ENCODE results near the gene TIMP2.
"Not testable (repeated sequence)": the region's sequence is repeated elsewhere in the genome, so short reads cannot be mapped to it uniquely, and the experiment has no call there.

The TIMP2 gene, protein sequence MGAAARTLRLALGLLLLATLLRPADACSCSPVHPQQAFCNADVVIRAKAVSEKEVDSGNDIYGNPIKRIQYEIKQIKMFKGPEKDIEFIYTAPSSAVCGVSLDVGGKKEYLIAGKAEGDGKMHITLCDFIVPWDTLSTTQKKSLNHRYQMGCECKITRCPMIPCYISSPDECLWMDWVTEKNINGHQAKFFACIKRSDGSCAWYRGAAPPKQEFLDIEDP

DNA sequence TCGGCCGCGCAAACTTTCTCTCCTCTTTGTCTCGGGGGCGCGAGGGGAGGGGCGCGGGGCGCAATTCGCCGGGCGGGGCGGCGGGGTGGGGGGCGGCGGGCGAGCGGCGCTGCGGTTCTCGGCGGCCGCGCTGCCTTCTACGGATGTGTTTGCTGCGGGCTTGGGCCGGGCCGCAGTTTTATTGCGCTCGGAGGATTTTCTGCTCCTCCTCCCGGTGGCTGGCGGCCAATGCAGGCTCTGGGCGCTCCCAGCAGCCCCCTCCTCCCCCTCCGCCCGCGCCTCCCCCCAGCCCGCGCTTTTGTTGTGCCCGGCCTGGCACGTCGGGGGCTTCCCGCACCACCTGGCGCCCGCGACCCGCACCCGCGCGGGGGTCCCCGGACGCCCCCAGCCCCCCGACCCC, at the start of gene TIMP2:
Gene TIMP2, minus strand, starts transcription at position 154 of the 400 bp plus-strand sequence. CDS start 299 bp downstream, outside the sequence.
- peak; percentile 62 for DNase-seq (ENCODE audit: low spot score)

DNA sequence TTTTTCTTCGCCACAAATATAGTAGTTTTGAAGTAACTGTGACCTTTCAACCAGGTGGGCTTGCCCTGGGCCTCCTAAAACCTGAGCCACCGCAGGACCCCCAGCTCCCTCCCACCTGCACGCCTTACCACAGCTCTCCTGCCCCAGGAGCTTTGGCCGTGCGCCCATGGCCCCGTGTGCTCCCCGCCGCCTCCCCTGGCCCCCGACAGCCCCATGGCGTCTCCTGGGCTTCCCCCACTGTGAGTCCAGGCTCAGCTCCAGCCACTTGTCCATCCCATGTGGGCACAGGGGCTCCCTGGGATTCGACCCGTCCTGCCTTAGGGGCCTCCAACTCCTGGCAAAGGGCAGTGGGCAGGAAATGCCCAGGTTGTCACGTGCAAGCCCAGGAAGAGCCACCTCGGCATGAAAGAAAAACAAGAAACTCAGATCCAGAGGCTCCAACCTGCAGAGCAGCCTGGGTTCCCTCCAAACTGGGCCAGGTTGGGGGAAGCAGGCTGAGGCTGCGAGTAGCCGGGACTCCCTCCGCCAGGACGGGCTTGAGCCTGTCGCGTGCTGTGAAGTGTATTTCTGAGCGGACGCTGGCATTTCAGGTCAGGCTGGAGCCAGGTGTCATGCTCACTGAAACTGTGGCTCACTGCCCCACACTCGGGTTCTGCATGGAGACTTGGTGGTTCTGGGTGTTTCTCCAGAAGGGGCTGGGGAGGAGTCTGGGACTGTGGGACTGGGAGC, 48.8 kb upstream of the TIMP2 start:
- peak; percentile 49 for DNase-seq (ENCODE audit: low spot score)

DNA sequence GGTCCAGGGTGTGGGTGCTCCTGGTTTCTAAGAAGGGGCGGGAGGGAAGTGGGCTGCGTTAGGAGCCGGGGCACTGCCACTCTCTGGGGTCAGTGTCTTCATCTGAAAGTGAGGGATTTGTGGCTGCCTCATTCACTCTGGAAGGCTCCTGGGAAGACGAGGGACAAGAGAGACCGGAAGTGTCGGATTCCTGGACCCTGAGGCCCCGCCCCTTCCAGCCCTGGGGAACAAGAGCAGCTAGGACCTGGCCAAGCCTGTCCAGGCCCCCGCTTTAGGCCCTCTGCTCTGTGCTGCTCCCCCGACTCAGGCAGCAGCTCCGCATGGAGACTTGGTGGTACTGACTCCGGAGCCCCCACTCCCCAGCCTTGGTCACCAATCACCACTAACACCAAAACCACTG, 48.0 kb upstream of the TIMP2 start:
- no peak for DNase-seq (ENCODE audit: low spot score)

DNA sequence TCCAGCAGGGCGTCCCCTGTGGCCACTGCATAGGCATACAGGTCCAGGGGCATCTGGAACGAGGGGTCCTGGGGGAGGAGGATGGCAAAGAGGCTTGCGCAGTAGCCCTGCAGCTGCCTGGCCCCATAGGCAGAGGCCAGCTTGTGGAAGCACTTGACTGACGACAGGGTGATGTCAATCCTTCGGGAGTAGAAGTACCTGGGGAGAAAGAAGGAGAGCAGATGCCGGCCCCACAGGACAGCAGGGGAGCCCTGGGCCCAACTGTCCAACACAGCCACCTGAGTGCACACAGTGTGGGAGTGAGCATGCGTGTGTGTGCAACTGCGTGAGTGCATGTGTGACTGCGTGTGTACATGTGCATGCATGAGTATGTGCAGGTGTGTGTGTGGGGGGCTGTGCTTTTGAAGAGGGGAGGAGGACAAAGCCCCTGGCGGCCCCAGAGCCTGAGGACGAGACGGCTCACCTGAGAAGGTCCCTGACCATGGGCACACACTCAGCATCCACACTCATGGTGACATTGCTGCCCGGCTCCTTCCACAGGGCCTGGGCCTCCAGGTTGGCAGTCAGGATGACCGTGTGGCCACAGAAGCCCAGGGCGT, 47.4 kb upstream of the TIMP2 start:
- no peak for DNase-seq (ENCODE audit: low spot score)

DNA sequence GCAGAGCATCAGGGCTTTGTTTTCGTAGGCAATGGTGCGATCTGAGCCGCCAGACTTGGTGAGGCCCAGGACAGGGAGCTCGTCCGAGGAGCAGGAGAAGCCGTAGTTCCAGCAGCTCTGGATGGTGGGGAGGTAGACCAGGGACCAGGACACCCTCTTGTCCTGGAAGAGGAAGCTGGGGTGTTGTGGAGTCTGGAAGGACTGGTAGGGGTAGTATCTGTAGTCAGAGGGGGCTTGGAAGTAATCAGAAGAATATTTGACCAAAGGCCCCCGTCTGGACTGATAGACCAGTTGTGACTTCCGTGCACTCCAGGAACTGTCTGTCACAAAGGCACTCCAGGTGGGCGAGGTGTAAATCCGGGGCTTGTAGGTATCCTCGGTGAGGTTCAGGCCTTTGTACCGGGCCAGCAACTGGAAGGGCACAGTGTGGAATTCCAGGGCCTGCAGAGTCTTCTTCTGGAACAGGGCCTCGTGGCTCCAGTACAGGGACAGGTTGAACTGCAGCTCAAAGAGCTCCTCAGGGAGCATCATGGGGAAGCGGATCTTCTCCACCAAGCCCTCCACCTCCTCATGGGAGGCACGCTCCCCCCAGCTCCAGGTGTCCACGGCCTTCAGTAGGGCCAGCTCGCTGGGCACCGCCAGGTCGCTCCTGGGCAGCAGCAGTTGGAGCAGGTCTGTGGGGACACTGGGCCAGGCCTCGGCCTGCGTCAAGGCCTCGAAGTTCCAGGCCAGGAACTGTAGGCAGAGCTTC, 46.7 kb upstream of the TIMP2 start:
- no peak for DNase-seq (ENCODE audit: low spot score)

DNA sequence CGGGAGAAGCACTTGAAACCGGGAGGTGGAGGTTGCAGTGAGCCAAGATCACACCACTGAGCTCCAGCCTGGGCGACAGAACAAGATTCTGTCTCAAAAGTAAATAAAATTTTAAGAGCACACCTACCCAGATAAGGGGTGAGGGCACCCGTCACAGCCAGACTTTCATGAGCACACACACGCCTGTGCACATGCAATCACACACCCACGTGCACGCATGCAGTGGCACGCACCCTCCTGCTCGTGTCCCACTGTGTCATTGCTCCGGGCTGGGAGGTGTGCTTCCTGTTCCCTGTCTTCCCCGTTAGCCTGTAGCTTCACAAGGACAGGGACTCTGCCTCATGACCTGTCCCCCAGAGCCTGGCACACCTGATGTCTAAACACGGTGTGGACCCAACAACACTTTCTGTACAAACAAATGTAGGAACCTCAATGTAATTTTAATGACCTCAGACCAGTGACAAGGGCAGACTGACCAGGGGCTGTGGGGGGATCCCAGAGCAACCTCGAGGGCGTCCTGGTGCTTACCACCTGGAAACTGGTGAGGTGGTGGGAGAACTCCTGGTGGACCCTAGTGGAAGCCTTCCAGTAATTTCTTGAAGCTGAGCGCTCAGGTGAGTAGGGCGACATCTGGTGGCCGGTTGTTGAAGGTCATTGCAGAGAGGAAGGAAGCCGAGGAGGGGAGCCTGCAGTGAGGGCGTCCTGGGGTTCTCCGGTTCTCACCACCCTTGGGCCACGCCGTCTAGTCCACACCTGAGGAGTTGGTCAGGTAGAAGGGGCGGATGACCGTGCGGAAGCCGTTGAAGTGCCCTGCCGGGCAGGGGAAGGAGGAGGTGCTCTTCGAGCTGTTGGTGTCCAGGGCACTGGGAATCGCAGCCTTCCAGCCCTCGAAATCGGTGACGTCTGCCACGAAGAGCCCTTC, 45.9 kb upstream of the TIMP2 start:
- DNase-seq (ENCODE audit: low spot score): peak; percentile 87

DNA sequence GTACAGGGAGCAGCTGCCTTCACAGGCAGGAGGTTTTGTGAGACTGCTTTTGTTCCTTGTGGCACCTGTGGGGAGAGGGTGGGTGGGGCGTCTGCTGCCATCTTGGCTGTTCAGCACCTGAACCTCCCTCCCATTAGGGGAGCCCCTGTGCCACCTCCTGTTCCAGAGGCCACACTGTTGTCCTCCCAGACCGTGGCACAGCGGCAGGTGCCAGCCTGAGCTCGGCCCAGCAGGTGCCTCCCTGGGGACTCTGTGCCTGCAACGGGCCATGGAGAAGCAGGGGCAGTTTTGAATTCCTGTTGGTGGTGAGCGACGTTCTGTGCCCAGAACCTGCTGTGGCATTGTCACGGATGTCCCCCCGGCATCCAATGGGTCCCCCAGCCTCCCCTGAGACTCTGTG, 44.7 kb upstream of the TIMP2 start:
- DNase-seq (ENCODE audit: low spot score): no peak

DNA sequence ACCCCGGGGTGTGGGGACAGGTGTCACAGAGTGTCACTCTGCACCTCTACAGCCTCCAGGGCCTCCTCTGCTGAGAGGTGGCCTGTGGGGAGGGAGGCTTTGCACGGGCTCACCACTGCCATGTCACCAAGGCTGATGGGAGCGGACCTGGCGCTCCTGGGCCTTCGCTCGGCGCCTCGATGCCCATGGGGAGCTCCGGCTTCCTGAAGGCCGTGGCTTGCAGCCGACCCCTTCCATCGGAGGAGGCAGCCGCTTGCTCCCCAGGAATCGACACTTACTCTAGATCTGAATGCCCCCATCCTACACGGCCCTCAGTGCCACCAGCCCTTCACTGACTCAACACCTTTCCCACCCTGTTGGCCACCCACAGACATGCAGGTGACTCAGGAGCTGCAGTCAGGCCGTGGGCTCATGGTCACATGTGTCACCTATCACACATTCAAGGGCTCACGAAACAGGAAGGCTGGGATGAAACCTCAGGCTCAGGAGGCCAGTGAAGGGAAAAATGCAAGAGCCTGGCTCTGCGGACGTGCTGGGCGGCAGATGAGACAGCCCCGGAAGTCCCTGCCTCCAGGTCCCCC, 42.7 kb upstream of the TIMP2 start:
- DNase-seq (ENCODE audit: low spot score): no peak

DNA sequence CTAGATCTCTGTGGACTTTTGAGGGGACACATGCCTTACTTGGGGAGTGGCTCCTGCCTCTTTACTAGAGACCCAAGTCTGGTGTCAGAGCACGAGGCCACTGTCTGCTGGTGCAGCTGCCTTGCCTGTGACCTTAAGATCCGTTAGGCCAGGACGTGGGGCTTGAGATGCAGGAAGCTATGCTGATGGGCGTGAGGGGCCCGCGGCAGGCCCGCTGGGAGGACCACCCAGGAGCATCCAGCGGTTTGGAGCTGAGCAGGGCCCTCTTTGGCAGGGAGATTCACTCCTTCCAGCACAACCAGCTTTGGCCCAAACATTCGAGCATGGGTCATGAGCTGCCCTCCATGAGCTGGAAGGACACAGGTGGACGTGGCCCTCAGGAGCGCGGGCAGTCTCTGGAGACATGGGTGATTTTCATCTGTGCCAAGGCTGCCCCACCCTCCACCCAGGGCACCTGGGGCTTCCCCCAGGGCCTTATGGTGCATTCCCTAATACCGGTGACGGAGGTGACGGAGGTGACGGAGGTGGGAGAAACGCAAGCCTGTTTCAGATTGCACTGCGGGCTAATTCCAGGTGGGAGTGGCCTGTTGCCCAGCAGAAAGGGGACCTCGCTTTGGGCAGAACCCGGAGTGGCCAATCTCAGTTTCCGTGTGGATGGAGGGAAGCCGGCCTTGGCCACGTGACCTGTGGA, 41.9 kb upstream of the TIMP2 start:
- DNase-seq (ENCODE audit: low spot score): no peak

DNA sequence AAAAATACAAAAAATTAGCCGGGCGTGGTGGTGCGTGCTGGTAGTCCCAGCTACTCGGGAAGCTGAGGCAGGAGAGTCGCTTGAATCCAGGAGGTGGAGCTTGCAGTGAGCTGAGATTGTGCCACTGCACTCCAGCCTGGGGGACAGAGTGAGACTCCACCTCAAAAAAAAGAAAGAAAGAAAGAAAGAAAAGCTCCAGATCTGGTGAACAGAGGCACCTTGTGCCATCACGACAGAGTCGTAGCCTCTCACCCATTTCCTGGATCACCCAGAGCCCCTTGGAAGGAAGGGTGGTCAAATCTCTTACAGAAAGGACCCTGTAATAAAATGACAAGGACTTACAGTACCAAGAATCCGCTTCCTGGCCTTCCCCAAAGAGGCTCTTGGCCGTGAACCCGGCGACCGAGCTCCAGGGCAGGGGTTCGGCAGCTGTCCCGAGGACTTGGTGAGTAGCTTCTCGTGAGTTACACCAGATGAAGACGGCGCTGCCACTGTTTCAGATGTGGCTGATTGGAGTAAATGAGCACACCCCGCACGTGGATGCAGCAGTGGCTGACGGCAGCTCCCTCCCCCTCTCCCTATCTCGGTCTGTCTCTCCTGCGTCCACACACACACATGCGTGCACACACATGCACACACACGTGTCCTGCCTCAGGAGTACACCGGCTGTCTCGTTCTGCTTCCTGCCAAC, 41.1 kb upstream of the TIMP2 start:
- no peak for DNase-seq (ENCODE audit: low spot score)

DNA sequence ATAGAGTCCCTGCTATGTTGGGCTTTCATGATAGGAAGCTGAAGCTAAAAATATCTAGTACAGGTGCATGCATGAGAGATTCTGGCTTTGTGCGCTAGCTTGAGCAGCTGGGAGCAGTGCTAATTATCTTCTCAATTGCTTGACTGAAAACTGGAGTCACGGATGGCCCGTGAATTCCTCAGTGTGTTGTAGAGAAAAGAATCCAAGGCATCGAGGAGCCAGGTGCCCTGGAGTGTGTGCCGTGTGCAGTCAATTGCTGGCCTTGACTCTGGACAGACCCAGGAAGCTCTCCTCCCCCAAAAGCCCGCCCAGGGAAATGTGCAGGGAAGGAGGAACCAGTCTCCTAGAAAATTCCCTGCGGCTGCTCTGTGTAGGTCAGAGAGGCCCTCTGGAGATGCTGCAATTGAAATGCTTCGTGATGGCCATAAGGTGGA, 40.3 kb upstream of the TIMP2 start:
- DNase-seq (ENCODE audit: low spot score): peak; percentile 70

DNA sequence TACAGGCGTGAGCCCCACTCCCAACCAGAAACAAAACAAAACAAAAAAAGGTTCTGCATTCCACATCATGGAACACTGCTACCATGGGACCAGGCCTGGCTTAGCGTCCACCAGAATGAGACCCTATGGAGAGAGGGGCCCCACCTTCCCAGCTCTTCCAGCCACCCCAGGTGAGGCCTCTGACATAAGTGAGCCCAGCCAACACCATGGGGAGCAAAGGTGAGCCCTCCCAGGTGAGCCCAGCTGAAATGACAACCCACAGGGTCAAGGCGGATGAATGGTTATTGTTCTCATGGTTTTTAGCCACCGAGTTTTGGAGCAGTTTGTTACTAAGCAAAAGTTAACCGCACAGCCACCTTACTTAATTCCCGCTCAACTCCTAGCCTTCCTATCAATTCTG, 38.2 kb upstream of the TIMP2 start:
- no peak for DNase-seq (ENCODE audit: low spot score)

DNA sequence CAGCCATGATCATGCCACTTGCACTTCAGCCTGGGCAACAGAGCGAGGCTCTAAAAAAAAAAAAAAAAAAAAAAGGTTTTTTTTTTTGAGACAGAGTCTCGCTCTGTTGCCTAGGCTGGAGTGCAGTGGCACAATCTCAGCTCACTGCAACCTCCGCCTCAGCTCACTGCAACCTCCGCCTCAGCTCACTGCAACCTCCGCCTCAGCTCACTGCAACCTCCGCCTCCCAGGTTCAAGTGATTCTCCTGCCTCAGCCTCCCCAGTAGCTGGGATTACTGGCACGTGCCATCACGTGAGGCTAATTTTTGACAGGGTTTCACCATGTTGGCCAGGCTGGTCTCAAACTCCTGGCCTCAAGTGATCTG, 37.8 kb upstream of the TIMP2 start:
- DNase-seq (ENCODE audit: low spot score): not testable (repeated sequence)

DNA sequence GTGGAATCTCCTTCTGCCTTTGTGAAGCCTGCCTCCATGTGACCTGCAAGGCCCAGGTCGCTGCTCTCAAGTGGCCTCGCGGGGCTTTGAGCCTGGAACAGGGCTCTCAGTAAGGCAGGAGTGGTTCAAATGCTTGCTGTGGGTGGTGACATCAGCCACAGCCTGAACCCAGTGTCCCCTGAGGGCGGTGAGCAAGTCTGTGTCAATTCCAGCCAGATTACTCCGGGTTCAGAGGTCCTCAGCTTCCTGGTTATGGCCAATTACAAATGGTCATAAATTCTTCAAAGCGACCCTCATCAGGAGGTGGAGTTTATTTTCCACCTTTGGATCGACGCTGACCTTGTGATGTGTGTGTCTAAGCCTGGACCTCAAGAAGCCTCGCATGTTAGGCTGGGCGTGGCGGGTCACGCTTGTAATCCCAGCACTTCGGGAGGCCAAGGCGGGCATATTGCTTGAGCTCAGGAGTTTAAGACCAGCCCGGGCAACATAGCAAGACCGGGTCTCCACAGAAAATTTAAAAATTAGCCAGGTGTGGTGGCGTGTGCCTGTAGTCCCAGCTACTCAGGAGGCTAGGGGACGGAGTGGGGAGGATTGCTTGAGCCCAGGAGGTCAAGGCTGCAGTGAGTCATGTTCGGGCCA, 37.3 kb upstream of the TIMP2 start:
- DNase-seq (ENCODE audit: low spot score): no peak

DNA sequence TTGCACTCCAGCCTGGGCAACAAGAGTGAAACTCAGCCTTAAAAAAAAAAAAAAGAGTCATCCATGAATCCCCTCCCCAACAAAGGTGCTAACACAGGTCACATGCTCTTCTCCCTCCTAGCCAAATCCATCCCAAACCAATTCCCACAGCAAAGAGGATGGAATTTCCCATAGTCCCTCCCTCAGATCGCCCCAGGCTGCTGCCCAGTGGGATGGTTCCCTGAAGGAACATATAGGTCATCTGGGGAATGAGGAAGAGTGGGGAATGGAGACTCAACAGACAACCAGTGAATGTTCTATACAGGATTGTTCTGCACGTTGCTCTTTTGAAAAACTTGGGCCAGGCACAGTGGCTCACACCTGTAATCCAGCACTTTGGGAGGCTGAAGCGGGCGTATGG, 36.4 kb upstream of the TIMP2 start:
- no peak for DNase-seq (ENCODE audit: low spot score)

DNA sequence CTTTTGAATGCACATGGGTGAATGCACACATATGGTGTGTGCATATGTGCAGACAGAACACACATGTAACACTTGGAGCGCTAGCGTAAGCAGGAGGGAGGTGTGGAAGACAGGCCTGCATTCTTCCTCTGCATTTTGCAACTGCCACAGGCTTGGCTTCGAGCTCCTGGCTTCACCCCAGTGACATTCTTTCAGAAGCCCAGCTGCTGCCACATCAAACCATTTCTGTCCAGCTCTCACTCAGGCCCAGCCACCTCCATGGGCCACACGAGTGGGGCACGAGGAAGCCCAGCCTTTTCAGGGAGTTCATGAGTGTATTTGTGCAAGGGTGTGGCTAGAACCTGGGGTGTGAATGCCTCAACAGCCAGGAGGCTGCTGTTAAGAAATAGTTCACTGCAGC, 35.7 kb upstream of the TIMP2 start:
- no peak for DNase-seq (ENCODE audit: low spot score)

DNA sequence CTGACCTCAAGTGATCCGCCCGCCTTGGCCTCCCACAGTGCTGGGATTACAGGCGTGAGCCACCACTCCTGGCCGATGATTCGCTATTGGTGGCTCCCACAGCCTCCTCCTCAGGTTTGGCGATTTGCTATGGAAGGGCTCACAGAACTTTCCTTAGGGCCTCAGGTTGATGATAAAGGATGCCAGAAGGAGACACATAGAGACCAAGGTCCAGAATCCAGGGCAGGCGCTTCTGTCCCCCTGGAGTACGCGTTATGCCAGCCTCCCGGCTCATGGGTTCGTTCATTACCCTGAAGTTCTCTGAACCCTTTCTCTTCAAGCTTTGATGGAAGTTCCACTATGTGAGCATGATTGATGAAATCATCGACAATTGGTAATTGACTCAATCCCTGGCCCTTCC, 34.6 kb upstream of the TIMP2 start:
- no peak for DNase-seq (ENCODE audit: low spot score)

DNA sequence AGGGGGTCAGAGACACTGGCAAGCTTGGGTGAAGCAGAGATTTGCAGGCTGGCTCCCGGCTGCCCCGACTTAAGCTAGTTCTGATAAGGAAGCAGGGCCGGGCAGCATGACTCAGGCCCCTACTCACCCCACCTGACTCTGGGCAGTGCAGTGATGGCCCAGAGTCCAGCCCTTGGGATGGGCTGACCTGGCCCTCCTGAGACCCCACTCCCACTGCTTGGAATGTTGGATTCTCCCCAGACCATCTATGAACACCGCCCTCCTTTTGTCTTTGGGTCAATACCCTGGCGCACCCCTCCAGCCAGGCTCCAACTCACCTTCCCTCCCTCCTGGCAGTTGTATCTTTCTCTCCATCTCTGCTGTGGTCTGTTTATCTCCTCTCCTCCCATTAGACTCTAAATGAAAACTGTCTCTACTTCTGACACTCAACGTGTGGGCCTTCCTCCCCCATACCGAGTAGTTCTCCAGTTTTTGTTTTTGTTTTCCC, 33.5 kb upstream of the TIMP2 start:
- no peak for DNase-seq (ENCODE audit: low spot score)

DNA sequence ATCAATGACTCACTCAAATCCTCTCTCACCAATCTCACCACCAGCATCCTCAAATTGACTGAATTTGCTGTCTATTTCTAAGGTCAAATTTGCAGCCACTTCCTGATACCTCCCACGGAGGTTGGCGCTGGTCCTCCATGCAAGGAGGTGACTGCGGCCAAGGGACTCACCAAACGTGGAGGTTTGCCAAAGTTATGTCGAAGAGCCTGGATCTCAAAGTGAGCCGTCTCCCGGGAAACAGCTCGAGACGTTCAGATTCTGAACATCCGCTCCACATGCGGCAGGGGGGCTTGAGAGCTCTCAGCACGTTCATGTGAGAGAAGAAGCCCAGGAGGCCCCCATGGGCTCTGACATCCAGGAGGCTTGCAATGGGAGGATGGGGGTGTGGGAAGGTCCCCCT, 31.9 kb upstream of the TIMP2 start:
- DNase-seq (ENCODE audit: low spot score): peak; percentile 41
